Peyer's patch (tissue), 4 donors: ENCODE measurements around the gene KRT4. TPM values are rescaled to one million over a fixed set of nuclear protein-coding genes. Genes with fewer than 3 reads are reported as not detected.

Source experiments
- DNase-seq, 3 donors: peaks; one replicate each; pipeline ENCODE4 v3.0.0-alpha.2; 2017 to 2019
- H3K27ac ChIP-seq, 4 donors: fragments of 200-600 bp; sonication (generic); one replicate each; pipeline ENCODE4 v1.5.1; 2016 to 2019
- H3K27me3 ChIP-seq, 2 donors: fragments of 200-600 bp; sonication (generic); one replicate each; pipeline ENCODE4 v1.5.1; 2019
- H3K36me3 ChIP-seq, 3 donors: fragments of 200-600 bp; sonication (generic); one replicate each; pipeline ENCODE4 v1.5.1; 2016 to 2019
- H3K4me1 ChIP-seq, 4 donors: fragments of 200-600 bp; sonication (generic); one replicate each; pipeline ENCODE4 v1.5.1; 2016 to 2019
- H3K4me3 ChIP-seq, 4 donors: fragments of 200-600 bp; sonication (generic); 1 replicate in 3 of 4; 2 replicates in 1 of 4; pipeline ENCODE4 v1.5.1; 2016 to 2019; ENCODE audit warnings: mild to moderate bottlenecking in 1 of 4
- H3K9me3 ChIP-seq, 4 donors: fragments of 200-600 bp; sonication (generic); one replicate each; pipeline ENCODE4 v1.5.1; 2016 to 2019; ENCODE audit warnings: mild to moderate bottlenecking in 1 of 4
- CTCF ChIP-seq, 6 experiments: fragments of 450-650 bp in 4 of 6; fragments of 200-600 bp in 2 of 6; sonication (generic) in 1 of 6; IDR thresholded peaks; one replicate each; pipeline ENCODE4 v1.5.1; 2017 to 2019; ENCODE audit warnings: antibody characterized with exemption in 6 of 6, mild to moderate bottlenecking in 3 of 6, moderate library complexity in 1 of 6
- POLR2A ChIP-seq, 2 donors: fragments of 450-650 bp; IDR thresholded peaks; one replicate each; pipeline ENCODE4 v1.5.1; 2017; ENCODE audit warnings: antibody characterized with exemption in 2 of 2, mild to moderate bottlenecking in 2 of 2, moderate library complexity in 2 of 2
- total RNA-seq, 4 donors: library from RNA; depleted of rRNA; stranded (reverse); fragments of >200 nt; gene quantifications; one replicate each; pipeline ENCODE4 v1.1.0, GENCODE V29; 2016

The KRT4 gene
- total RNA-seq, 4 donors from 2014 or later: not detected

GRCh38 chr12:52805739-52806138 is 8.2 kb downstream of the KRT4 start:
- H3K4me3 ChIP-seq: no peak overlapping the region
- no peaks in the 10 kb centered on the region for H3K27me3 ChIP-seq
- H3K4me1 ChIP-seq: no peaks in the 10 kb centered on the region
- H3K9me3 ChIP-seq: no peaks in the 10 kb centered on the region
- TF ChIP-seq POLR2A (IDR thresholded peaks at IDR 0.05) (no peak), CTCF (IDR thresholded peaks at IDR 0.05) (no peak)
- H3K27ac ChIP-seq: no peak overlapping the region
- H3K36me3 ChIP-seq: no peaks in the 10 kb centered on the region
- DNase-seq: no peak

- TF ChIP-seq CTCF (IDR thresholded peaks at IDR 0.05) (no peak), POLR2A (IDR thresholded peaks at IDR 0.05) (no peak)
- H3K4me3 ChIP-seq: no peak overlapping the region
- no peak overlapping the region for H3K27ac ChIP-seq
- no peaks in the 10 kb centered on the region for H3K27me3 ChIP-seq
- no peaks in the 10 kb centered on the region for H3K36me3 ChIP-seq
- no peaks in the 10 kb centered on the region for H3K4me1 ChIP-seq
- DNase-seq: no peak
- H3K9me3 ChIP-seq: no peaks in the 10 kb centered on the region
Measured at GRCh38 chr12:52805000-52805399, 8.9 kb downstream of the KRT4 start.

- TF ChIP-seq CTCF (IDR thresholded peaks at IDR 0.05): no peak
- TF ChIP-seq POLR2A (IDR thresholded peaks at IDR 0.05): no peak
- no peaks in the 10 kb centered on the region for H3K9me3 ChIP-seq
- no peaks in the 10 kb centered on the region for H3K4me1 ChIP-seq
- H3K27ac ChIP-seq: no peak overlapping the region
- H3K4me3 ChIP-seq: no peak overlapping the region
- no peaks in the 10 kb centered on the region for H3K36me3 ChIP-seq
- no peaks in the 10 kb centered on the region for H3K27me3 ChIP-seq
- DNase-seq: no peak
Measured at GRCh38 chr12:52802442-52802841, 11.5 kb downstream of the KRT4 start.

- no peaks in the 10 kb centered on the region for H3K36me3 ChIP-seq
- DNase-seq: no peak
- no peak for TF ChIP-seq CTCF (IDR thresholded peaks at IDR 0.05)
- TF ChIP-seq POLR2A (IDR thresholded peaks at IDR 0.05): no peak
- H3K27ac ChIP-seq: no peak overlapping the region
- H3K9me3 ChIP-seq: no peaks in the 10 kb centered on the region
- no peak overlapping the region for H3K4me3 ChIP-seq
- H3K4me1 ChIP-seq: no peaks in the 10 kb centered on the region
- no peaks in the 10 kb centered on the region for H3K27me3 ChIP-seq
Measured at GRCh38 chr12:52801773-52802172, 12.1 kb downstream of the KRT4 start.

- no peak for TF ChIP-seq POLR2A (IDR thresholded peaks at IDR 0.05)
- no peak for TF ChIP-seq CTCF (IDR thresholded peaks at IDR 0.05)
- no peaks in the 10 kb centered on the region for H3K9me3 ChIP-seq
- H3K4me3 ChIP-seq: no peak overlapping the region
- DNase-seq: no peak
- no peaks in the 10 kb centered on the region for H3K27me3 ChIP-seq
- no peaks in the 10 kb centered on the region for H3K36me3 ChIP-seq
- no peak overlapping the region for H3K27ac ChIP-seq
- no peaks in the 10 kb centered on the region for H3K4me1 ChIP-seq
Measured at GRCh38 chr12:52800259-52800917, 13.5 kb downstream of the KRT4 start.
